ENCODE results near the gene PDCD4.

The PDCD4 gene

GRCh38 chr10:110897184-110897583 lies 25.5 kb downstream of the PDCD4 start:
- no peak overlapping the region for H3K27ac ChIP-seq
- no peak for TF ChIP-seq CTCF (conservative IDR thresholded peaks at IDR 0.05)

- H3K27ac ChIP-seq, result no peak overlapping the region
- no peak for TF ChIP-seq CTCF (conservative IDR thresholded peaks at IDR 0.05)
Measured at GRCh38 chr10:110898391-110898790, 26.7 kb downstream of the PDCD4 start.

GRCh38 chr10:110900983-110901382 lies 29.3 kb downstream of the PDCD4 start:
- TF ChIP-seq CTCF (conservative IDR thresholded peaks at IDR 0.05), result no peak
- H3K27ac ChIP-seq, result no peak overlapping the region

GRCh38 chr10:110901954-110902819 lies 30.5 kb downstream of the PDCD4 start:
- TF ChIP-seq CTCF (conservative IDR thresholded peaks at IDR 0.05), result no peak
- no peak overlapping the region for H3K27ac ChIP-seq

GRCh38 chr10:110903280-110904278 lies 31.9 kb downstream of the PDCD4 start:
- H3K27ac ChIP-seq, result no peak overlapping the region
- TF ChIP-seq CTCF (conservative IDR thresholded peaks at IDR 0.05), result no peak

- H3K27ac ChIP-seq, result no peak overlapping the region
- TF ChIP-seq CTCF (conservative IDR thresholded peaks at IDR 0.05), result no peak
Measured at GRCh38 chr10:110910138-110910537, 38.4 kb downstream of the PDCD4 start.

GRCh38 chr10:110912374-110912773 lies 40.6 kb downstream of the PDCD4 start:
- H3K27ac ChIP-seq, result no peak overlapping the region

More at GRCh38 chr10:110912374-110912773, 40.6 kb downstream of the PDCD4 start:
- TF ChIP-seq CTCF (conservative IDR thresholded peaks at IDR 0.05), result no peak
